ENCODE data around the gene BLOC1S2.
"Not testable (repeated sequence)": the region's sequence is repeated elsewhere in the genome, so short reads cannot be mapped to it uniquely, and the experiment has no call there.

Gene BLOC1S2

DNA sequence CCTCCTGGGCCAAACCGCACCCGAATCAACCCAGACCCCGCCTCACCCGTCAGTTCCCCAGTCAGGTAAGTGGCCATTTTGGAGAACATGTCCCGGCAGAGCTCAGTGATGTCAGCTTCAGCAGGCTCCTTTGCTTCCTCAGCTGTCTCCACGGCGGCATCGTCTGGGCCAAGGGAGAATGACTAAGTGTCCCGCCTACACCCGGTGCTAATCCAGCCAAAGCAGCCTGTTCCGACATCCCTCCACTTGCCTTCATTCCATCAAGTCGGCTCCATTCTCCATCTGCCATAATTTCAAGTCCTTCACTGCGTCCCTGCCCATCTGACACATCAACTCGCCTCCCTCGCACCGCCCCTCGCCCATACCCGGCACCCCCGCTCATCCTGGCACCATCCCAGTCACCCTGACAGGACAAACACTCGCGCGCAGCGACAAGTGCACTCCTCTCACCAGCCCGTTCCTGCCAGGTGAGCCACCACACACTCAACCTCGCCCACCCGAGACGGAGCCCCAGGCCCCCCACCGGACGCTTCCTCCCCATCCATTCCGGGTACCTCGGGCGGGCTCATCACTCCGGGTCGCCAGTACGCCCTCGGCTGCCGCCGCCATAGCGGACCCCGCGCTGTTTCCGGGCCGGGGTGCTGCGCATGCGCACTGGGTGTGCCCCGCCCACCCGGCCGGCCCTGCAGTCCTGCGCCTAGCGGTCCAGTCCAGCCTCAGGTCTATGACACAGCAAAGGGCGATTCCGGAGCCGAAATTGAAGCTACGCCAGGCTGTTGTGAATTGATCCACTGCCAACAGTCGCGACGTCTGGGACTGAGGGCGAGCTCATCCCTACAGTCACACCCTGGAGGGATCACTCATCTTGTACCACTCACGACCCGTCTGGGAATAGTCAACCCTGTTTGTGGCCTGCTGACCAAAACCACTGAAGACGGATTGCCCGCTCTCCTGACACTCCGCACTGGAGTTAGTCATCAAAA lies at the start of gene BLOC1S2:
BLOC1S2 (minus strand) TSS at position 630 of the 983 bp plus-strand sequence; CDS start at position 609, 21 bp downstream.
- DNase-seq (ENCODE audit: low spot score), result peak; percentile 99

DNA sequence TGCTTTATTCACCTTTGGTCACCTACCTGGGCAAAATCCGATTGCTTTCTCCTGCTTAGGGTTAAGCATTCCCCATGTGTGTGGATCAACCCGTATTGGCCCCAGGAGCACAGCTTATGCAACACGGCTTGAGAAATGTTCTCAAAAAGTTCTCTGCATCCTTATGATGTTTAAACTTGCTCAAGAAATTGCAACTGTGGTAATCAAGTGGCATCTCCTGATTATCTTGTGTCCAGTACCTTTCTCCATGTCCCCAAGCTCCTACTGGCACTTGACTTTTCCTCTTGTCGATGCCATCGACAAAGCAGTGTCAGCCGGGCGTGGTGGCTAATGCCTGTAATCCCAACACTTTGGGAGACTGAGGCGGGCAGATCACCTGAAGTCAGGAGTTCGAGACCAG lies 48.3 kb upstream of the BLOC1S2 start:
- DNase-seq (ENCODE audit: low spot score), result no peak

DNA sequence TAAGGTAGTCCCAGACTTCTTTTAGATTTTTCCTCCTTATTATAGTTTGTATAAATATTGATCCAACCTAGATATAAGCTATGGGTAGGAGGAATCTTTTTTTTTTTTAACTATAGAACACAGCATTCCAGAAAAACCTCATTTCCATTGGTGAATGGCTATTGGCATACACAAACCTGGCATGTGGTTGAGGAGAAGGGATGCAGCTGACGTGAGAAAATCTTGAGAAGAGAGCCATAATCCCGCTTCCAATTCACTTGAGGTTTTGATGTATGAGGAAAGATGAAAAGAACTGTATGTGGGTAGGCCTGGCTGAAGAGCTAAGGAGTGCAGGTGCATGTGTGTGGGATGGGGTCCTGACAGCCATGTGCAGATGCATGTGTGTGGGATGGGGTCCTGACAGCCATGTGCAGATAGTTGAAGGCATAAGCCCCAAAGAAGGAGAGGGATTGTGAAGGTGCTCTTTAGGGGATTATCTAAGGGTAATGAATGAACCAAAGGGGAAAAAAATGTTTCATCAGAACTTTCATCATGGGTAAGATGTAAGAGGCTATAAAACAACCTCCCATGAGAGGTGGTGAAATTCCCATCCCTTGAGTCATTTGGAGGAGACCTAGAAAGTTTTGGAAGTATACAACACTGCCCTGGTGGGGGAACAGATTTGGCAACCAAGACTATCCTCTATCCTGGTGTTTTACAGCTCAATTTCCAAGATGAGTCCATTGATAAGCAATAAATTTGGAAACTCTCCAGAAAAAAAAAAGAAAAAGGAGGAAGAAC lies 47.4 kb upstream of the BLOC1S2 start:
- DNase-seq (ENCODE audit: low spot score), result no peak

DNA sequence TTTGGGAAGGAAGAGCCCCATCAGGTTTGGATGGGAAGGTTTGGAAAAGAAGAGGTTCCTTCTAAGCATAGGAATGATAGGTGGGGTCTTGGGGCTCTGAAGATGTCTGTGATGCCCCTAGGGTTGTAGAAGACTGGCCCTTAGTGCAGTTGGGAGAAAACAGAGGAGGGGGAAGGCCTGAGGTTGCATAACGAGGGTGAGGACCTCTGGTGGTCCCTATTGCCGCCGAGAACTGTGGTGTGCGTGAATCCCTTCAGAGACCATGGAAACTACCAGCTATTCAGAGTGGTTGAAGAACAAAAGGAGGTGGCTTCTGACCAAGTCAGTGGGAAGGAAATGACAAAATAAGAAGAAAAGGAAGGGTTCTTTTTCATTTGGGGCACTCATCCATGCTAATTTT lies 46.6 kb upstream of the BLOC1S2 start:
- no peak for DNase-seq (ENCODE audit: low spot score)

GRCh38 chr10:100330079-100330478 lies 43.6 kb upstream of the BLOC1S2 start, which contains the start of gene PKD2L1:
PKD2L1 (minus strand) TSS chr10:100330228; CDS start chr10:100330103, 125 bp downstream.
- DNase-seq (ENCODE audit: low spot score), result no peak

DNA sequence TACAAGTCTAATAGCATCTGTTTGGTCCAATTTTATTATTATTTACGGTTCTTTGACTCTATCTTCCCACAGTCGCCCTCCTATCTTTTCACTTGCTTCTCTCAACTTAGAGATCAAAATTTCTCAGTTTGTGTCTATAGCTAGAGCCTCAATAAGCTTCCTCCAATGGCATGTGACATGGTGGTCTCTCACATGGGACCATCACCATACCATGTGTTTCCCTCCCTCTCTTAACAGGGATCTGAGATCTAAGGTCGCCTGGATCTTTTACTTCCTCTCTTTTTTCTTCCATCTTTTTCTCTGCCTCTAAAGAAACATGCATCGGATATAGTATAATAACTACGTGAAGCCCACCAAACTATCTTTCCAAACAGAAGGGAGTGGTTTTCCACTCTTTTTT lies 41.7 kb upstream of the BLOC1S2 start:
- DNase-seq (ENCODE audit: low spot score), result no peak

DNA sequence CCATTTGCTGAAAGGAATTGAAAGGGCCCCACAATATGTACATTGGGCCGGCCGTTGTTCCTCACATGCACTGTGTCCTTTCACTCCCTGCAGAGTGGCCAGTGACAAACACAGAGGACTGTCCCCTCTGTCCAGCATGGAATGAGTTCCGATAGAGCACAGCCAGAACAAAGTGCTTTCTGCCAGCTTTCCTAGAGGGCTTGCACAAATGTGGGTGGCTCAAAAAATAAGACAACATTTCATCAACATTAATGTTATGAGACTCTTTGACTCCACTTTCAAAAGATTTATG lies 41.2 kb upstream of the BLOC1S2 start:
- no peak for DNase-seq (ENCODE audit: low spot score)

- peak; percentile 52 for DNase-seq (ENCODE audit: low spot score)
Observed at GRCh38 chr10:100327007-100327717, 40.7 kb upstream of the BLOC1S2 start.

- DNase-seq (ENCODE audit: low spot score), result no peak
Observed at GRCh38 chr10:100325158-100325557, 38.7 kb upstream of the BLOC1S2 start.

DNA sequence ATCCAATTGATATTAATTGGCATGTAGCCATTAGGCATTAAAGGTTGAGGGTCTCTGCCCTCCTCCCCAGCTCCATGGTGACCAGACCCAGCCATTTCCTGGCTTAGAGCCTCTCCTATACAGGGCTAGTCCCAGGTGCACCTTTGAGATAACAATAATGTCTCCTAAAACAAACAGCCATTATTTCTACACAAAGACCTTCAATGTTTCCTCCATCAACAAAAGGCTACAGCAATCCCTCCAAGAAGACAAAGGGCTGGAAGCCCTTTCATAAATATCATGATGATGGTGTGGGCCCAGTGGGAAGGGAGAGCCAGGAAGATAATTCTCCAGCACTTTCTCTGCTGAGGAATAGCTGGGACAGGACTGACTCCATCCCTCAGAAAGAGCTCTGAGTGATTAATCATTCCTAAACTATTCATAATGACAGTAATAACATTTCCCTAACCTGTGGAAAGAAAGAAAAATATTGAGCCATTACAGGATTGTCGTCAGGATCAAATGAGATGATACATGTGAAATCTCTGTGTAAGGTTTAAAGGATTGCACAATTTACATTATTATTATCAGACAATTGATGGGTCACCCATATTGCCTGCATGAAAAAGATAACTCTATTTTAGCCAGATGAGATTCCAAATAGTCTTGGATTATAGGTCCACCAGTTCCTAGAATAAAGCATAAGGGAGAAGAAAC lies 33.4 kb upstream of the BLOC1S2 start:
- DNase-seq (ENCODE audit: low spot score), result no peak

DNA sequence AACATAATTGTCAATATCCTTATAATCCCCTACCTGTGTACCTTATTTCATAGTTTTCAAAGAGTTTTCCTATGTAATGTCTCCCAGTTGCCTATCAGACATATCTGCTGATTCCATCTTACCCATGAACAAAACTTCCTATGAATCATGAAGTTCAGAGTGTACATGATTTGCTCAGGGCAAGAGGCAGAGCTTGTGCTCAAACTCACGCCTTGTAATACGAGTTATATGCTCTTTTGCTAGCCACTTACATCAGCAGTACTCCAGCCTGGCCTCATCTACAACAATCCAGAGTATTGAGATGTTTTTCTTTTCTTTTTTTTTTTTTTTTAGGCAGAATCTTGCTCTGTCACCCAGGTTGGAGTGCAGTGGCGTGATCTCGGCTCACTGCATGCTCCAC lies 31.7 kb upstream of the BLOC1S2 start:
- DNase-seq (ENCODE audit: low spot score), result no peak

GRCh38 chr10:100315615-100316014 lies 29.1 kb upstream of the BLOC1S2 start:
- DNase-seq (ENCODE audit: low spot score), result no peak

GRCh38 chr10:100311298-100311697 lies 24.8 kb upstream of the BLOC1S2 start:
- no peak for DNase-seq (ENCODE audit: low spot score)

DNA sequence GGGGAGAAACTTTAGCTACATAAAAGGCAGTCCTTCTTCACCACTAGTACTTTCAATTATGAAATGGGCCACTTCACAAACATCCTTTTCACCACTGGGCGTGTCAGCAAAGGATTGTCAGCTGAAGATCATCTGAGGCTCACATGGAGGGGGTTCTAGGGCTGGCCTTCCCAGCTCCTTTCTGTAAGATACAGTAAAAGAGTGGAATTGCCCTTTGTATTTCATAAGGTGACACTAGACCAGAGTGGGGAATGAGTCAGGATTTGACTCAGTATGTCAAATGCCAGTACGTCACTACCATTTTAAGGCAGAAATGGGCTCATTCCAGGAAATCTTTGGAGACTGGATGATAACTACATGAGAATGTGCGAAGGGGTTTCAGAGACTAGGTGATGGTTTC lies 21.2 kb upstream of the BLOC1S2 start:
- peak; percentile 25 for DNase-seq (ENCODE audit: low spot score)

GRCh38 chr10:100306861-100307260 lies 20.4 kb upstream of the BLOC1S2 start:
- no peak for DNase-seq (ENCODE audit: low spot score)

DNA sequence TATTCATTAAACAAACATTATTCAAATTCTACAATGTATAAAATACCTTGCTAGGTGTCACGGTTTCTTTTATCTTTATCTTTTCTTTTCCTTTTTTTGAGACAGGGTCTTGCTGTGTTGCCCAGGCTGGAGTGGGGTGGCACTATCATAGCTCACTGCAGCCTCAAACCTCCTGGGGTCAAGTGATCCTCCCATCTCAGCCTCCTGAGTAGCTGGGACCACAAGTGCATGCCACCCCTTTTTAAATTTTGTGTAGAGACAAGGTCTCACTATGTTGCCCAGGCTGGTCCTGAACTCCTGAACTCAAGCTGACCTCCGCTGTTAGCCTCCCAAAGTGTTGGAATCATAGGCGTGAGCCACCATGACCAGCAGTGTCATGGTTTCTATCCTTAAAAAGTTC lies 17.9 kb upstream of the BLOC1S2 start:
- DNase-seq (ENCODE audit: low spot score), result no peak

DNA sequence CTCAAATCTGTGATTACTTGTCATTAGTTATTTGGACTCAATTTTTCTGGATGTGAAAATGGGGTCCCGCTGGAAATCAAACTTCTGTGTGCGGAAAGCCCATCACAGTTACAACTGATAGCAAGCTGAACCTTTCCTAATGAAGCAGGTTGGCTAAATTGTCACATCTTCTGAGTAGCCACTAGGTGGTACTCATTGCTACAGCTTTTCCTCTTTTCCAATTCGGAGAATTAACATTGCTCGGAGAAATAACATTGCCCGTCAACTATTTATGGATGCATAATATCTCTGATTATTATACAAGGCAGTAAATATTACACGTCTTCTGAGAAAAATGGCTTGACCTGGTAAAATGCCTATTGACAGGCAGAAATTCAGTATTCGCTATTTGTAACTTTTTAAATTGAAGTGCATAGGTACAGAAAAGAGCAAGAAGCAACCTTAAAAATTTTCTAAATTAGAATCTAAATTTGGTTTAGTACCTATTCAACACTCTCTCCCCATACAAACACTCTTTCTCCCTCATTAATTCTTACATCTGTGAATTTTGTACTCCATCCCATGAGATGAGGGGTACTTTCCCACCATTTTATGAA lies 17.3 kb upstream of the BLOC1S2 start:
- DNase-seq (ENCODE audit: low spot score), result peak; percentile 64

GRCh38 chr10:100301123-100301522 lies 14.6 kb upstream of the BLOC1S2 start:
- not testable (repeated sequence) for DNase-seq (ENCODE audit: low spot score)

- no peak for DNase-seq (ENCODE audit: low spot score)
Observed at GRCh38 chr10:100297242-100297641, 10.8 kb upstream of the BLOC1S2 start.

- DNase-seq (ENCODE audit: low spot score), result no peak
Observed at GRCh38 chr10:100293066-100293465, 6.6 kb upstream of the BLOC1S2 start.

DNA sequence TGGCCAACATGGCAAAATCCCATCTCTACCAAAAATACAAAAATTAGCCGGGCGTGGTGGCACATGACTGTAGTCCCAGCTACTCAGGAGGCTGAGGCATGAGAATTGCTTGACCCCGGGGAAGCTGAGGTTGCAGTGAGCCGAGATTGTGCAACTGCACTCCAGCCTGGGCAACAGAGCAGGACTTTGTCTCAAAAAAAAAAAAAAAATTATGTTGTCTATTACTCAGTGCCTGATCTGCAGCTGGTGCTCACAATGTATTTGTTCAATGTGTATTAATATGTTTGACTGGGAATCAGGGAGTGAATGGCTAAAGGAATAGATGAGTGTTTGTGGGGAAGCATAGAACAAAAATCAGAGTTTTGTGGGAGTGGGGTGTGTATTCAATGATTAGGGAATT lies 5.8 kb upstream of the BLOC1S2 start:
- DNase-seq (ENCODE audit: low spot score), result not testable (repeated sequence)

All from AG08395 (cell line).